IMR-90 (cell line): ENCODE results near the gene KIAA1328. TPM values are rescaled to one million over a fixed set of nuclear protein-coding genes. Genes with fewer than 3 reads are reported as not detected.

Source experiments
- ATAC-seq: fragments of 200-7000 bp; cut with Tn5 transposase; 2 replicates; pipeline ENCODE4 v1.9.1; 2020; ENCODE audit warnings: low read depth, mild to moderate bottlenecking, moderate library complexity
- BruUV-seq: library from RNA; stranded (reverse); fragments of 400-500 nt; replicated peaks from 2 replicates; lab custom pipeline; 2021; lab: Mats Ljungman, UMichigan
- CTCF ChIA-PET: fragments of 300-600 bp; formaldehyde crosslinking; extraction: SDS; loops from one replicate; lab custom pipeline; 2021; ENCODE audit warnings: antibody characterized with exemption; lab: Yijun Ruan, JAX
- POLR2A ChIA-PET: fragments of 300-600 bp; sonication (Branson Sonifier 250); formaldehyde crosslinking; loops from one replicate; lab custom pipeline; 2022; ENCODE audit warnings: antibody characterized with exemption; ENCODE audit not compliant: unreplicated experiment; lab: Charles Lee
- DNase-seq: peaks from one replicate; pipeline ENCODE4 v3.0.0; 2013
- H2AFZ ChIP-seq: replicated peaks from 2 replicates; pipeline ENCODE3; 2013; ENCODE audit warnings: low read length, mild to moderate bottlenecking; ENCODE audit not compliant: poor library complexity
- H2AK5ac ChIP-seq: 2 replicates; pipeline ENCODE4 v1.6.1; 2013; ENCODE audit warnings: low read depth, low read length, inconsistent platforms
- H2AK9ac ChIP-seq: replicated peaks from 2 replicates; pipeline ENCODE3; 2013; ENCODE audit warnings: mild to moderate bottlenecking, low read depth, low read length, moderate library complexity; ENCODE audit not compliant: poor library complexity
- H2BK120ac ChIP-seq: 2 replicates; pipeline ENCODE4 v1.6.1; 2013; ENCODE audit warnings: low read depth, low read length, inconsistent platforms
- H2BK15ac ChIP-seq: 3 replicates; pipeline ENCODE4 v1.6.1; 2013; ENCODE audit warnings: low read depth, low read length, inconsistent platforms
- H2BK20ac ChIP-seq: 2 replicates; pipeline ENCODE4 v1.6.1; 2013; ENCODE audit warnings: low read depth, mild to moderate bottlenecking, inconsistent platforms, low read length, moderate library complexity
- H2BK5ac ChIP-seq: 2 replicates; pipeline ENCODE4 v1.6.1; 2013; ENCODE audit warnings: mild to moderate bottlenecking, low read depth, low read length, inconsistent platforms; ENCODE audit not compliant: poor library complexity, severe bottlenecking
- H3K14ac ChIP-seq: replicated peaks from 2 replicates; pipeline ENCODE4 v1.6.1; 2013; ENCODE audit warnings: low read depth, low read length, inconsistent platforms
- H3K18ac ChIP-seq: 2 replicates; pipeline ENCODE4 v1.6.1; 2013; ENCODE audit warnings: low read depth, low read length, control low read depth
- H3K23ac ChIP-seq: 2 replicates; pipeline ENCODE4 v1.6.1; 2013; ENCODE audit warnings: low read depth, low read length, inconsistent platforms
- H3K27ac ChIP-seq: 2 replicates; pipeline ENCODE4 v1.5.1; 2013; ENCODE audit warnings: mild to moderate bottlenecking, control low read depth, low read length; ENCODE audit not compliant: insufficient read depth
- H3K27me3 ChIP-seq: 2 replicates; pipeline ENCODE4 v1.6.1; 2013; ENCODE audit warnings: low read length; ENCODE audit not compliant: control insufficient read depth, insufficient read depth
- H3K36me3 ChIP-seq: 2 replicates; pipeline ENCODE4 v1.6.1; 2013; ENCODE audit warnings: low read length, mixed read lengths; ENCODE audit not compliant: control insufficient read depth, insufficient read depth
- H3K4ac ChIP-seq: 2 replicates; pipeline ENCODE4 v1.6.1; 2013; ENCODE audit warnings: low read depth, low read length, inconsistent platforms
- H3K4me1 ChIP-seq: 2 replicates; pipeline ENCODE4 v1.6.1; 2013; ENCODE audit warnings: low read length, mixed read lengths; ENCODE audit not compliant: control insufficient read depth, insufficient read depth
- H3K4me2 ChIP-seq: 2 replicates; pipeline ENCODE4 v1.6.1; 2013; ENCODE audit warnings: low read depth, mild to moderate bottlenecking, control low read depth, low read length, moderate library complexity
- H3K4me3 ChIP-seq: 2 replicates; pipeline ENCODE4 v1.5.1; 2013; ENCODE audit warnings: low read depth, mild to moderate bottlenecking, control low read depth, low read length, moderate library complexity; ENCODE audit not compliant: insufficient read depth
- H3K56ac ChIP-seq: 2 replicates; pipeline ENCODE4 v1.6.1; 2013; ENCODE audit warnings: low read length, inconsistent platforms; ENCODE audit not compliant: insufficient read depth; ENCODE audit errors: extremely low read depth
- H3K79me1 ChIP-seq, 2 experiments: 2 replicates each; pipeline ENCODE4 v1.6.1; 2013; ENCODE audit warnings: low read length in 2 of 2, inconsistent platforms in 1 of 2, low read depth in 1 of 2
- H3K9ac ChIP-seq: 2 replicates; pipeline ENCODE4 v1.6.1; 2013; ENCODE audit warnings: low read depth, low read length, control low read depth
- H3K9me1 ChIP-seq: 2 replicates; pipeline ENCODE4 v1.6.1; 2013; ENCODE audit warnings: low read length, inconsistent platforms; ENCODE audit not compliant: insufficient read depth
- H3K9me3 ChIP-seq: 2 replicates; pipeline ENCODE4 v1.6.1; 2013; ENCODE audit warnings: low read length; ENCODE audit not compliant: control insufficient read depth, insufficient read depth
- H4K20me1 ChIP-seq: 2 replicates; pipeline ENCODE4 v1.6.1; 2013; ENCODE audit warnings: low read length, inconsistent platforms; ENCODE audit not compliant: insufficient read depth
- H4K5ac ChIP-seq: 2 replicates; pipeline ENCODE4 v1.6.1; 2013; ENCODE audit warnings: mild to moderate bottlenecking, low read depth, low read length, control low read depth
- H4K8ac ChIP-seq, 2 experiments: 2 replicates each; pipeline ENCODE4 v1.6.1; 2013; ENCODE audit warnings: low read depth in 2 of 2, low read length in 2 of 2, control low read depth in 1 of 2, inconsistent platforms in 1 of 2
- H4K91ac ChIP-seq: 2 replicates; pipeline ENCODE4 v1.6.1; 2013; ENCODE audit warnings: low read depth, low read length, inconsistent platforms; ENCODE audit not compliant: insufficient read depth
- BHLHE40 ChIP-seq: fragments of 150-350 bp; IDR thresholded peaks from 2 replicates; pipeline ENCODE4 v1.6.1; 2016; ENCODE audit warnings: mild to moderate bottlenecking, low read depth, low read length
- MAFK ChIP-seq: IDR thresholded peaks from 2 replicates; pipeline ENCODE4 v1.6.1; 2012; ENCODE audit warnings: low read depth, low read length, improper control_type of control experiment
- NFE2L2 ChIP-seq: fragments of 150-350 bp; IDR thresholded peaks from 2 replicates; pipeline ENCODE4 v1.6.1; 2016; ENCODE audit warnings: low read depth, mild to moderate bottlenecking, low read length
- WGBS, 2 experiments: methylation state at CpG; one replicate each; pipeline versions ENCODE4 v1.1.5 to v1.1.7; 2013; ENCODE audit warnings: missing lambda C conversion rate in 2 of 2; ENCODE audit not compliant: insufficient read length in 1 of 2; ENCODE audit errors: extremely low coverage in 2 of 2; 5-methylcytosine and 5-hydroxymethylcytosine counted together
- dilution Hi-C: fragments of 300-500 bp; cut with HindIII; formaldehyde crosslinking; loops from one replicate; pipeline ENCODE4 v1.14.3; 2018; ENCODE audit warnings: low sequenced_read_pairs; ENCODE audit not compliant: unreplicated experiment
- in situ Hi-C: fragments of 300-500 bp; cut with MboI; formaldehyde crosslinking; loops from 3 replicates; pipeline ENCODE4 v1.14.3; 2019; ENCODE audit warnings: low sequenced_read_pairs, inconsistent platforms, mixed read lengths
- intact Hi-C: fragments of 100-400 bp; cut with micrococcal nuclease; formaldehyde crosslinking; loops from 2 replicates; pipeline ENCODE4 v1.10.0; 2022
- polyA plus RNA-seq, 3 experiments: library from polyadenylated mRNA; depleted of rRNA; stranded (reverse); fragments of >200 nt; gene quantifications; 2 replicates each; pipeline ENCODE4 v1.2.3, GENCODE V29; 2012; ENCODE audit warnings: low replicate concordance in 1 of 3
- total RNA-seq: library from RNA; depleted of rRNA; stranded (reverse); fragments of >200 nt; gene quantifications from 2 replicates; pipeline ENCODE4 v1.2.3, GENCODE V29; 2012

KIAA1328 gene
- total and polyA plus RNA-seq, 2 of the 4 experiments (the other 2 are of a cell fraction) = 2.4 to 7.0 TPM

DNA sequence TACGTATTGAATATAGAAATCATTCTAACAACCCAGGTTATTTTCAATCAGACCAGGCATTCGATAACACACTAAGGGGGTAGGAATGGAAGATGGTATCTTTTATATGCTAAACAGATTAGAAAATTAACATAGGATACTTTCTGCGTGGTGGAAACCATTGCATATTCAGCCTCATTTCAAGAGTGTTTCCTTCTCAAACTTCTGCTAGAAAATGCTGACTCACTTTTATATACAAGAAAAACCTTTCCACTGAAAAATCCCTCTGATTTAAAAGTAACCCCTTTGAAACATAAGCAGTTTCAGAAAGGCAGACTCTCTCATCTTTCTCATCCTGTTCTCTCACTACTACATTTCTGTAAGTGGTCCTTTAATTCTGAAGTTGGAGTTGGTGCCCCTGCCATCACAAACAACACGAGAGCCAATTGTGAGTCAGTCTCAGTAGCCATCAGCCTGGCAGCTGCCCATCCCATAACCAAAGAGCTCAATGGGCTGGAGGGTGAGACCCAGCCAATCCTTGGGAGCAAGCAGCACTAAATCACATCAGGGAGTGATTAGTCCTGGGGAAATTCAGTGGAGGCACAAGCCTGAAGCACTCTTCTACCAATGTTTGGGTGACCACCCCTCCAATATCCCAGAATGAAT is 393.5 kb downstream of the KIAA1328 start:
- no peak for DNase-seq
- ChIA-PET CTCF (no interaction called here), POLR2A (no interaction called here)
- no peak overlapping the region for H3K14ac ChIP-seq
- dilution Hi-C loops = no loop called here
- WGBS, 2 experiments = no CpG with 5 or more reads among the region's 4 CpGs
- H3K4me3 ChIP-seq = no peak overlapping the region
- no peak overlapping the region for H2AFZ ChIP-seq
- H3K36me3 ChIP-seq = no peaks in the 10 kb centered on the region
- no peak overlapping the region for H2BK15ac ChIP-seq
- no peak overlapping the region for H3K4me2 ChIP-seq
- no peak overlapping the region for H3K18ac ChIP-seq
- no peak overlapping the region for H2AK5ac ChIP-seq
- no peaks in the 10 kb centered on the region; the same call in 1 of the 2 replicates for H3K9me1 ChIP-seq
- peak; percentile 50; the same call in 1 of the 2 replicates for TF ChIP-seq NFE2L2
- TF ChIP-seq BHLHE40 = no peak
- TF ChIP-seq MAFK = peak; percentile 42; the same call in 1 of the 2 replicates
- H3K9ac ChIP-seq = no peak overlapping the region
- no peak overlapping the region for H3K4ac ChIP-seq
- no TSS peak for BruUV-seq
- H3K27ac ChIP-seq = no peak overlapping the region
- no peaks in the 10 kb centered on the region for H3K27me3 ChIP-seq
- H3K56ac ChIP-seq = no peak overlapping the region
- H3K23ac ChIP-seq = no peak overlapping the region
- in situ Hi-C loops = no loop called here
- H3K9me3 ChIP-seq = no peaks in the 10 kb centered on the region
- no peak overlapping the region for H4K8ac ChIP-seq
- no peak overlapping the region for H2BK20ac ChIP-seq
- H3K4me1 ChIP-seq = no peaks in the 10 kb centered on the region
- no peaks in the 10 kb centered on the region for H4K20me1 ChIP-seq
- ATAC-seq = peak; percentile 24
- no peaks in the 10 kb centered on the region for H3K79me1 ChIP-seq
- intact Hi-C loops = no loop called here
- no peak overlapping the region for H2BK120ac ChIP-seq
- H4K5ac ChIP-seq = no peak overlapping the region
- H2BK5ac ChIP-seq = no peak overlapping the region
- H4K91ac ChIP-seq = no peak overlapping the region
- H2AK9ac ChIP-seq = peak overlapping the region; percentile 31
